Right hindlimb (tissue), 1 donor: ENCODE measurements around the gene PLCB4.
A peak's percentile ranks its signal among the peaks of the same experiment; 100 is the strongest.

Source experiments
- DNase-seq: peaks from one replicate; pipeline ENCODE4 v3.0.0-alpha.2; 2018

The PLCB4 gene

GRCh38 chr20:9334866-9335265 lies 266.0 kb downstream of the PLCB4 start:
- no peak for DNase-seq

- no peak for DNase-seq
These were observed 269.2 kb downstream of the PLCB4 start for GRCh38 chr20:9338101-9338500.

- DNase-seq: no peak
These were observed 270.8 kb downstream of the PLCB4 start for GRCh38 chr20:9339708-9340107.

GRCh38 chr20:9342651-9343050 lies 273.8 kb downstream of the PLCB4 start:
- no peak for DNase-seq

- DNase-seq: peak; percentile 43
These were observed 275.4 kb downstream of the PLCB4 start for GRCh38 chr20:9344083-9344920.

- no peak for DNase-seq
These were observed 279.4 kb downstream of the PLCB4 start for GRCh38 chr20:9348316-9348715.

- no peak for DNase-seq
These were observed 279.9 kb downstream of the PLCB4 start for GRCh38 chr20:9348747-9349146.

GRCh38 chr20:9349249-9349648 lies 280.4 kb downstream of the PLCB4 start:
- no peak for DNase-seq

- no peak for DNase-seq
These were observed 283.9 kb downstream of the PLCB4 start for GRCh38 chr20:9352739-9353138.

GRCh38 chr20:9353180-9353915 lies 284.5 kb downstream of the PLCB4 start:
- DNase-seq: no peak

GRCh38 chr20:9353916-9354276 lies 285.0 kb downstream of the PLCB4 start:
- DNase-seq: no peak

- no peak for DNase-seq
These were observed 285.7 kb downstream of the PLCB4 start for GRCh38 chr20:9354579-9354978.

- DNase-seq: no peak
These were observed 289.1 kb downstream of the PLCB4 start for GRCh38 chr20:9358001-9358400.

- peak; percentile 54 for DNase-seq
These were observed 290.8 kb downstream of the PLCB4 start for GRCh38 chr20:9359561-9360308.

- DNase-seq: no peak
These were observed 291.5 kb downstream of the PLCB4 start for GRCh38 chr20:9360431-9360830.

GRCh38 chr20:9363673-9364072 lies 294.8 kb downstream of the PLCB4 start:
- no peak for DNase-seq

GRCh38 chr20:9367328-9367727 lies 298.4 kb downstream of the PLCB4 start:
- DNase-seq: no peak

GRCh38 chr20:9367746-9368145 lies 298.9 kb downstream of the PLCB4 start:
- no peak for DNase-seq

- DNase-seq: no peak
These were observed 300.0 kb downstream of the PLCB4 start for GRCh38 chr20:9368893-9369292.

GRCh38 chr20:9369557-9369956 lies 300.7 kb downstream of the PLCB4 start:
- DNase-seq: no peak

GRCh38 chr20:9374072-9374471 lies 305.2 kb downstream of the PLCB4 start:
- no peak for DNase-seq

GRCh38 chr20:9374480-9374879 lies 305.6 kb downstream of the PLCB4 start:
- DNase-seq: no peak

GRCh38 chr20:9375221-9375681 lies 306.4 kb downstream of the PLCB4 start:
- DNase-seq: no peak

GRCh38 chr20:9377007-9377406 lies 308.1 kb downstream of the PLCB4 start:
- no peak for DNase-seq
